ENCODE data around the gene METTL23. TPM values are rescaled to one million over a fixed set of nuclear protein-coding genes. Genes with fewer than 3 reads are reported as not detected.

Gene METTL23
- total and polyA plus RNA-seq, 2 of the 8 experiments (the other 6 are each of a cell fraction or from before 2014, with no cell fraction given): 36.1 to 60.2 TPM

GRCh38 chr17:76735586-76736348 lies 9.1 kb downstream of the METTL23 start:
- Histone ChIP-seq H2AK5ac (ENCODE audit: low read depth, low read length) (0 out of 2 replicates have a peak overlapping the region, but pooled peaks have one; percentile 82), H3K79me1 (ENCODE audit: low read depth, low read length) (no peaks in the 10 kb centered on the region), H2BK15ac (ENCODE audit: low read length) (no peak overlapping the region), H3K23me2 (ENCODE audit: low read depth, low read length) (peaks cover 9% of the 10 kb centered on the region; the same call in 1 of the 2 replicates), H2BK120ac (replicated peaks; ENCODE audit: low read depth, low read length) (no peak overlapping the region), H3K9me3 (ENCODE audit: insufficient read depth in 2 of 2, low read depth in 1 of 2, low read length in 1 of 2) (no peaks in the 10 kb centered on the region), H3K4me3 (ENCODE audit: extremely low read depth in 1 of 4, insufficient read depth in 2 of 4, low read depth in 3 of 4, low read length in 4 of 4) (peak overlapping the region; percentile 88 to 100 (median 98)), H3K4ac (replicated peaks; ENCODE audit: insufficient read length, low read depth, low read length) (peak overlapping the region; percentile 44), H3K4me2 (ENCODE audit: insufficient read depth in 1 of 2, low read depth in 2 of 2, low read length in 2 of 2) (peak overlapping the region; percentile 72 to 88), H2BK5ac (ENCODE audit: low read depth, low read length) (peak overlapping the region; percentile 90), H4K20me1 (replicated peaks in 1 of 2; ENCODE audit: control insufficient read depth in 1 of 2, insufficient read depth in 2 of 2, low read length in 2 of 2) (peaks cover 17% of the 10 kb centered on the region in 2 experiments), H3K4me1 (replicated peaks in 1 of 4; ENCODE audit: control insufficient read depth in 3 of 4, insufficient read depth in 4 of 4, low read length in 3 of 4) (peaks cover 3 to 12% (median 7%) of the 10 kb centered on the region in 4 experiments; a peak in 6 of 7 replicates), H3K36me3 (ENCODE audit: control insufficient read depth in 2 of 4, insufficient read depth in 4 of 4, low read length in 3 of 4) (peaks cover 15 to 48% (median 36%) of the 10 kb centered on the region in 4 experiments), H4K8ac (ENCODE audit: extremely low read depth, insufficient read depth, low read length) (peak overlapping the region; percentile 75), H3K27ac (ENCODE audit: low read depth, low read length) (peak overlapping the region; percentile 98), H3K79me2 (ENCODE audit: control insufficient read depth in 1 of 2, insufficient read depth in 2 of 2, low read length in 2 of 2) (peaks cover 16 to 62% of the 10 kb centered on the region in 2 experiments), H3K27me3 (replicated peaks in 1 of 4; ENCODE audit: control insufficient read depth in 3 of 4, extremely low read depth in 1 of 4, insufficient read depth in 3 of 4, low read length in 3 of 4) (no peaks in the 10 kb centered on the region), H3K18ac (ENCODE audit: extremely low read depth, low read length) (peak overlapping the region; percentile 84; the same call in 1 of the 2 replicates), H2BK20ac (ENCODE audit: low read length) (no peak overlapping the region), H2AFZ (ENCODE audit: low read length) (no peak overlapping the region), H4K91ac (replicated peaks; ENCODE audit: insufficient read length, low read length) (peak overlapping the region; percentile 76), H3K23ac (ENCODE audit: insufficient read length) (no peak overlapping the region), H2BK12ac (ENCODE audit: low read depth, low read length) (no peak overlapping the region), H4K5ac (ENCODE audit: insufficient read length, low read depth, low read length) (peak overlapping the region; percentile 85), H3K14ac (ENCODE audit: insufficient read length) (no peak overlapping the region), H3K56ac (replicated peaks; ENCODE audit: insufficient read length, low read depth, low read length) (peak overlapping the region; percentile 60), H3K9ac (replicated peaks in 1 of 4; ENCODE audit: extremely low read depth in 1 of 4, low read depth in 3 of 4, low read length in 3 of 4) (peak overlapping the region; percentile 99 to 100 (median 100))
- peak; percentile 74 for TF ChIP-seq SAP30 (IDR thresholded peaks at IDR 0.05; ENCODE audit: insufficient read depth, insufficient replicate concordance, low read length)
- peak in 1 of 2 experiments; percentile 44; a peak in 2 of 3 replicates for TF ChIP-seq POLR2A (IDR thresholded peaks at IDR 0.05; ENCODE audit: control extremely low read depth in 1 of 2, low read depth in 2 of 2, low read length in 2 of 2)
- TF ChIP-seq SUZ12 (IDR thresholded peaks at IDR 0.05; ENCODE audit: low read length): no peak
- DNase-seq (ENCODE audit: low read depth in 1 of 2, low spot score in 2 of 2) (no peak), FAIRE-seq (no peak)
- CTCF ChIA-PET (ENCODE audit: partially characterized antibody): interaction anchor here (0.6 to 1.8 kb wide), 3 partner anchors 8 to 78 kb away, joined by 3 read pairs; partner anchors contain the start of gene METTL23
- WGBS, 2 experiments (ENCODE audit: extremely low coverage in 1 of 2, insufficient coverage in 1 of 2, insufficient read length in 1 of 2, insufficient replicate concordance in 2 of 2, low coverage in 1 of 2, low lambda C conversion rate in 2 of 2, missing lambda C conversion rate in 1 of 2): 3% methylated on average over 17 of the region's 20 CpGs; no CpG with 5 or more reads in 1 of the 2 experiments
- POLR2A ChIA-PET (ENCODE audit: partially characterized antibody): interaction anchor here (0.6 to 9.2 kb wide), 19 partner anchors 10 to 510 kb away, joined by 3 to 181 read pairs (median 4); partner anchors contain the start of genes JMJD6, METTL23 and MXRA7
